Prostate gland (tissue), 2 donors: ENCODE results near the gene DKK3.

Experiments
- CTCF ChIP-seq, 4 experiments: fragments of 200-600 bp in 2 of 4; fragments of 450-650 bp in 2 of 4; sonication (generic) in 2 of 4; IDR thresholded peaks; 1 replicate in 3 of 4; 2 replicates in 1 of 4; pipeline ENCODE4 v1.5.1; 2016 to 2019; ENCODE audit warnings: antibody characterized with exemption in 4 of 4, mild to moderate bottlenecking in 2 of 4, moderate library complexity in 2 of 4
- POLR2A ChIP-seq: fragments of 450-650 bp; IDR thresholded peaks from one replicate; pipeline ENCODE4 v1.6.1; 2016; ENCODE audit warnings: antibody characterized with exemption, mild to moderate bottlenecking

- TF ChIP-seq CTCF (IDR thresholded peaks at IDR 0.05) (no peak), POLR2A (no peak)
These were observed 46.9 kb downstream of the DKK3 start for GRCh38 chr11:11961399-11962028.
